ENCODE data around the gene TACC2.

Gene TACC2

DNA sequence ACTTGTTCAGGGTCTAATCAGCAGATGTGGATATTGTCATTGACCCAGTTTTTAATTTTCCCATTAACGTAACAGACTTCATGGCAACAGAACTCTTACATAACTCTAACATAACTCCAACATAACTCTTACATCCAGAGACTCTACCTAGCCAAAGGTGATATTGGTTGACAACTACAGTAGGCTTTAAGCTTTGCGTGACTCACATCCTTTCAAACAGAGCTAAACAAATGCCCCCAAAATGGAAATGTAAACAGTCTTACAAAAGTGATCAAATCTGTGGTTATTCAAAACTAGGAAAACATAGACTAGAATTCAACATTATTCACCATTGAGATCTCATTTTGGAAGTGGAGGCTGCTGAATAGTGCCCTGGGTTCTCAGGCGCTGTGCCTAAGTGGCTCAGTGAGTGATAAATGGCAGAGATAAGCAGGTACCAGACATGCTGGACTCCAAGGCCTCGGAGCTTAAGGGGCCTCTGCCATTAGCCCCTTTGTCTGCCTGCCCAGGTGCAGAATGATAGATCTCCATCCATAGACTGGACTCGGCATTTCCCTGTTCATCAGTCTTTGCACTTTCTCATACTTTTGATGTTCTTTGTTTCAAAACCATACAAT lies 247.8 kb downstream of the TACC2 start:
- DNase-seq, result no peak

DNA sequence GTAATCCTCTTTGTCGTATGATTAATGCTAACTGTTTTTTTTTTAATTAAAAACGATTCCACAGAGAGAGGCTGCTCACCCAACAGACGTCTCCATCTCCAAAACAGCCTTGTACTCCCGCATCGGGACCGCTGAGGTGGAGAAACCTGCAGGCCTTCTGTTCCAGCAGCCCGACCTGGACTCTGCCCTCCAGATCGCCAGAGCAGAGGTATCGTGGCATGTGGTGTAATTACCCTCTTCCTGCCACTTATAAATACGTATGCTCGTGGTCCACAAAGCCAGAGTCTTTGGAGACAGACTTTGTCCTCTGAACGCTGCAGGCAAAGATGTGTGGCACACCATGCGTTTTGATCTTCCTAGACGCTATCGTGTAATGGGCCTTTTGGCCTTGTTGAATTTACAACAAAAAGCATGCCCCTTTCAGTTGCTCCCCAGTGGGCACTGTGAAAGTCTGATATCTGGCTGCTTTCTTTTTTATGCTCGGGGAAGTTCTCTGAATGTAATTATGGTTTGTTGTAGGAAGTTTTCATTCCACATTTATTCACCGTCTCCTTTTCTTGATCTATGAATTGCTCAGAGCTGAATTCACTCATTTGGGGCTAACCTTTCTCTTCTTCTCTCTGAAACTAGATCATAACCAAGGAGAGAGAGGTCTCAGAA lies 248.5 kb downstream of the TACC2 start:
- DNase-seq, result no peak

GRCh38 chr10:122239578-122240257 lies 250.8 kb downstream of the TACC2 start:
- no peak for DNase-seq

DNA sequence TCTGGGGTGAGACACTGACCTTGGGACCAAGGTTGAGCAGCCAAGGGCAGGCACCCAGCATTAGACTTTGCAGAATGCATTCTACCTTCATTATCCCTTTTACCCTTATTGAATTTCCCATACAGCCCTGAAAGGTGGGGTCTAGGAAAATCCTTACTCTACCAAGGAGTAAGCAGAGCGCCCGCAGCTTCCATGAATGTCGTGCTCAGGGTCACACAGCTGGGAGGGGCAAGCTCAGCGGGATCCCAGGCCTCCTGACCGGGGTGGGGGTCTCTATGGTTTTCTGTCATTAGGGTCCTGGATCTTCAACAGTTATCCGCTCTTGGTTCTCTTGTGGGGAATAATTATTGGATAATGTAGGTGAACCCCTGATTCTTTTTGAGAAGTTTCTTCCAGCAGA lies 251.4 kb downstream of the TACC2 start:
- DNase-seq, result no peak

DNA sequence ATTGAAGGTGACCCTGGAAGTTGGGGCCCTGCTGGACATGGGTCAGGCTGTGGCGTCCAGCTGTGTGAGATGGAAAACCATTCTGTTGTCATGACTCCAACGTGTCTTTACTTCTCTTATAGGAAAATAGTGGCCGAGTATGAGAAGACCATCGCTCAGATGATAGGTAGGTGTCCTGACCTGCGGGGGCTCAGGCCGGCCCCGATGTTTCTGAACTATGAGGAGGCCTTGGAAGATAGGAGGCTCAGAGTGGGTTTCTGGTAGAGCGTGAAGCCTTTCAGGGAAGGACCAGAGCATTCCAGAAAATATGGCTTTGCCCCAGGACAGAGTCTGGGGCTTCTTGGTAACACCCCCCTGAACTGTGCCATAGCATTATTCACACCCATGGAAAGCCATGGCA lies 252.9 kb downstream of the TACC2 start:
- no peak for DNase-seq

DNA sequence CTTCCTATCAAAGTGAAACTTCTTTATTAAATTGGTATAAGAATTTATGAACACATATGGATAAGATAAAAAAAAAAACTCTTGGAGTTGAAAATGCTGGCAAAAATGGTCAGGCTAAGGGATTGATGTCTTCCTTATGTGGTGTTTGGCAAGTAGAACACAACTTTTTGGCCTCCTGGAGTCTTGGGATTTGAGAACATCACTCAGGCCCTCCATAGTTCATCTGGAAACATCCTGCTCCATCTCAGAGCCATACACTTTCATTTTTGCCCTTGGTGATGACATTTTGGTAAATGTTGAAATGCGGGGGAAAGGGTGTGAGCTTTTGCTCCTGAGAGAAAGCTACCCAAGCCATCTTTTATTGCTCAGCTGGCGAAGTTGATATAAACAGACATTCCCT lies 254.6 kb downstream of the TACC2 start:
- no peak for DNase-seq

DNA sequence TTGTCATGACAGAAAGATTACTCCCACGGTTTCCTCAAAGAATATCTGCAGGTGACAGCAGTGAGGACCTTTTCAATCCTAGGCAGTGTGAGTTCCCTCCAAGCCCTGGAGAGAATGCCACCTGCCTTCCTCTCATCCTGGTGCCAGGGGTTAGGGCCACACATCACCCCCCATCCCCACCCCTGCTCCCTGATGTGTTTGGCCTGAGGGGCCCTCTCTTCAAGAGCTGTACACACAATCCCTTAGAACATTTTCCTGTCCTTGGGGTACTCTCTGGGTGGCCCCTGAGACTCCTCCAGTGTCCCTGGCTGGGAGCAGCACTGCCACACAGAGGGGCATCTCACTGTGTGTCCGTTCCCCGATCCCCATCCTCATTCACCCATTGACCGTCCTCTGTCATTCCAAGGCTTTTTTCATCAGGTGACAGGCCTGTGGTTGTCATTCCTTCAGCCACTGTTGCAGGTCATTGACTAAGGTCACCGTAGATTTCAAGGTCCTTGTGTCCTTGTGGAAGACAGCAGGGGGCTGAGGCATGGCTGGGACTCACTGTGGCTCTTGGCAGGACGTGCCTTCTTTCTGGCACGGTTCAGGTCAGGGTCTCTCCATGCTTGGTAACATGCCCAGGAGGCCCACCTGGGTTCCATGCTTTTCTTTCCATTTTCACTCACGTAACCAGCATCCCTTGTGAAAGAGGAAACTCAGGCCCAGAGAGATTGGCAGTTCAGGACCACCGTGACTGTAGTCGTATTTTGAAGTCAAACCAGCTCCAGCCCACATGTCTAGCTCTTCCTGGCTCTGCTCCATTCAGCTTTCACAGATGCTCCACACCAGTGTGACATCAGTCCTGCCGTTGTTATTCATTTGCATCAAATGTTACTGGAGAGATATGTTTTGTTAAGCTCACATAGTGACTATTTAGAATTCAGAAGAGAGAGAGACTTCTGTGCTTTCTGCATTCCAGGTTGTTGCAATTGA lies 255.3 kb downstream of the TACC2 start:
- no peak for DNase-seq

GRCh38 chr10:122245136-122245535 lies 256.2 kb downstream of the TACC2 start:
- no peak for DNase-seq

DNA sequence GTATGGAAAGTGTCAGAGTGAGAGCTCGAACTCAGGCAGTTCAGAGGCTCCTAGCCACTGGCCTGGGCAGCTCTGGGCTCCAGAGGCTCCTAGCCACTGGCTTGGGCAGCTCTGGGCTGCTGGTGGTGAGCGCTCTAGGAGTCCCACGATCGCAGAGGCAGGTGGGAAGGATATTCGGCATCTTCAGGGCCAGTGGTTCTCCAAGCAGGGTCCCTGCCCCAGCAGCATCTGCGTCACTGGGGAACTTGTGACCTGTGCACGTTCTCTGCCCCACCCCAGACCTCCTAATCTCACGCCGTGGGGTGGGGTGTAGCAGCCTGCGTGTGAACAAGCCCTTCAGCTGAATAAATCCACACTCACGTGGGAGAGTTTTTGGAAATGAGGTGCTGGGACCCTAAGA lies 256.9 kb downstream of the TACC2 start:
- DNase-seq, result no peak

DNA sequence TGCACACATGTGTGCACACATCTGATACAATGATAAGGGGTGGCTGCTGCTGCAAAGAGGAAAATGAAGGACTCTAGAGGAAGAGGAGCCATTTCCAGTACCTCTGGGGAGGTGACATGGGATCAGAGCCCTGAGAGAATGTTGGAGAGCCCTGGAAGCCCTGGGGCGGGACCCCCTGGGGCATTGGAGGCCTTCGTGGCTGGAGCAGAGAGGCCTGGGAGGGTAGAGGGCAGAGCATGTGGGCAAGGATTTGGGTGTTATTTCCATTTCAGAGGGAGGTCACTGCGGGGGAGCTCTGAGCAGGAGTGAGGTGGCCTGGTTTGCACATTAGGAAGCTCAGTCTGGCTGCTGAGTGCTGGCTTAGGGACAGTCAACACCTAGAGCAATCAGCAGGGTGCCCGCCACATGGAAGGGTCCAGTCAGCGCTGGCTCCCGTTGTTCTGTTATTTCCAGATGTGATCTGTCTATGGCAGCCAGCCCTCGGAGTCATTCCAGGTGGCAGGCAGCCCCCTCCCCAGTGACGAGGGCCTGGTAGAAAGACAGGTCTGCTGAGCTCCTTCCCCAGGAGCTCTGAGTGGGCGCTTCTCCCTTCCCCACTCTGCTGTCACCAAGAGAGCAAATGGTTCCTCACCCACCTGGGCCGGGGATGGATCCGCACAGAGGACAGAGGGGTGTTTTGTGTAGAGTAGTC lies 258.0 kb downstream of the TACC2 start:
- DNase-seq, result no peak

GRCh38 chr10:122248356-122249302 lies 259.7 kb downstream of the TACC2 start:
- DNase-seq, result no peak

DNA sequence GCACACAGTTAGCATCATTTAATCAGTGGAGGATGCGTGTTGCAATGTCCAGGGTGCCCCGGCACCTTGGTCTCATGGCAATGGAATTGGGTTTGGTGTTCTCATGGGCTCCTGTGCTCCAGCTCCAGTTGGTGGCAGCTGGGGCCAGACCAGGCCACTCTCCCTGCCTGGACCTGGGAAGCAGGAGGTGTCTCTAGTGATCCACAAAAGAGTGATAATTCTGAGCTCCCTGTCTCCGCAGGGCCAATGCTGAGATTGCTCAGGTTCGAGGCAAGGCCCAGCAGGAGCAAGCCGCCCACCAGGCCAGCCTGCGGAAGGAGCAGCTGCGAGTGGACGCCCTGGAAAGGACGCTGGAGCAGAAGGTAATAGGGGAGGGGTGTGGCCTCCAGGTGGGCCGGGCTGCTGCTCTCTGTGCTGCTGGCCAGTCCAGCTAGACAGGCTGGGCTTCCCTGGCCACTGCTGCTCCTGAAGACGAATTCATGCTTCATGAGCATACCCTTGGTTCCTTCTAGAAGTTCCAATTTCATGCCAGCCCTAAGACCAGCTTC lies 260.4 kb downstream of the TACC2 start:
- no peak for DNase-seq

GRCh38 chr10:122249991-122250750 lies 261.2 kb downstream of the TACC2 start:
- no peak for DNase-seq

DNA sequence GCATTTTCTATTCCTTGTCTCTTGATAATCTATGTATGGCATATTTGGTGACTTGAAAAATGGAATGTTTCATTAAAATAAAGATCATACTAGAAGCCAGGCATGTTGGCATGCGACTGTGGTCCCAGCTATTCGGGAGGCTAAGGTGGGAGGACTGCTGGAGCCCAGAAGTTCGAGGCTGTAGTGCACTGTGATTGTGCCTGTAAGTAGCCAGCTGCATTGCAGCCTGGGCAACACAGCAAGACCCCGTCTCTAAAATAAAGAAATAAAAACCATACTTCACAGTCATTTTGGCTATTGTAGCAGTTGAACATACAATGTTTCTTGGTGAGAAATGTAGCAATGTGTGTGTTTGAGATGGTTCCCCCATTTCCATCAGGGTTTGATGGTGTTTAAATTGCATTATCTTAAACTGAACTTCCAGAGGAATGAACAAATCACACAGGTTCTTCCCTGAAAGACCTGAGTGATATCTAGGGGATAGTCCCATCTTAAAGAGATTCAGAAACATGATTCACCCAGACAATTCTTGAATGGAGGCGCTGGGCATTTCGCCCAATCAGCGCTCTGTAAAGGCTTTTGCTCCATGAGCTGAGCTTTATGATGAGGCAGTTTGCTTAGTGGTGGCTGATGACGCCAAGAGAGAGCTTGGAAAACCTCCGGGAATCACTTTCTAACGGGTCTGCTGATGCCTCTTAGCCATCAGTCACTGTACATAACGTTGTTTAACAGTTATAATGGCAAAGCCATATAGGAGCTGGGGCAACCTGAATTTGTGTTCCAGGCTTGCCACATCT lies 262.7 kb downstream of the TACC2 start:
- DNase-seq, result no peak

DNA sequence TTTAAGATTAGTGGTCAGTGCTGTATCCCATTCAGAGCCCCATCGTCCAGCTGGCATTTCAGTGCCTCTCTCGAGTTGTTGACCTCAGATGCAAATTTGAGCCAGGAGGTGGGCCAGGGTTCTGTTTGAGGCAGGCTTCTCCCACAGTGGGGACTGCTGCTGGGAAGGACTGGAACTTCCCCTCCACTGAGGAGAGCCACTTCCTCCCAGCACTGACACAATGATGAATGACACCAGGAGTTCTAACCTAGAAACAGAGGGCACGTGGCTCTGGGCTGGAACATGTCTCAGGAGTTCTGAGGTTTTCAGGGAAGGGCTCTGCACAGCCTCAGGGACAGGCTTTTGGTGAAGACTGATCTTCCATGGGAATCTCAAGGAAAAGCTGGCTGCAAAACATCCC lies 263.8 kb downstream of the TACC2 start:
- no peak for DNase-seq

- DNase-seq, result no peak
Observed at GRCh38 chr10:122253605-122254004, 264.6 kb downstream of the TACC2 start.

GRCh38 chr10:122254831-122255230 lies 265.9 kb downstream of the TACC2 start:
- no peak for DNase-seq

GRCh38 chr10:122255509-122256301 lies 266.7 kb downstream of the TACC2 start:
- DNase-seq, result no peak

DNA sequence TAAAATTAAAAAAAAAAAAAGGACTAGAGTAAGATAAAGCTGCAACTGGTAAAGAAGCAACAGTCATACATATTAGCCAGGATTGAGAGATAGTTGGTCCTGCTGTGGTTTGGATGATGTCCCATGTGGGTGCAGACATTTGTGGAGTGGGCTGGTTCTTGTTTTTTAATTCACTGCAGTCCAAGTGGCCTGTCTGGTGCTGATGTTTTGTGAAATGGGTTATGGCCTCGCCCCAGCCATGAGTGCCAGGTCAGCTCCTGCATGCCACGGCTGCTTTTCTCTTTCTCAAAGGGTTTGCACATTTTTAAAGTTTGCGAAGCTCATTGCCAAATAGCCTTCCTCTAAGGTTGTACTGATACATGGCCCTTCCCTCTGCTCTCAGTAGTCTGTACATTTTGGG lies 268.1 kb downstream of the TACC2 start:
- no peak for DNase-seq
